ENCODE data around the gene WDR3.

Gene WDR3

GRCh38 chr1:118004312-118004711 is 74.8 kb downstream of the WDR3 start:
- peaks cover 11% of the 10 kb centered on the region for H3K4me1 ChIP-seq
- no peaks in the 10 kb centered on the region for H3K36me3 ChIP-seq (ENCODE audit: control insufficient read depth, insufficient read depth, low read length)
- no peak overlapping the region for H3K4me3 ChIP-seq (ENCODE audit: low read depth, low read length)
- no peaks in the 10 kb centered on the region for H3K79me2 ChIP-seq
- H3K4me2 ChIP-seq (ENCODE audit: low read length): no peak overlapping the region
- no peaks in the 10 kb centered on the region for H3K9me3 ChIP-seq (ENCODE audit: control insufficient read depth, low read length)
- no peak overlapping the region for H2AFZ ChIP-seq
- H3K9ac ChIP-seq: no peak overlapping the region
- TF ChIP-seq, protein P1, sequence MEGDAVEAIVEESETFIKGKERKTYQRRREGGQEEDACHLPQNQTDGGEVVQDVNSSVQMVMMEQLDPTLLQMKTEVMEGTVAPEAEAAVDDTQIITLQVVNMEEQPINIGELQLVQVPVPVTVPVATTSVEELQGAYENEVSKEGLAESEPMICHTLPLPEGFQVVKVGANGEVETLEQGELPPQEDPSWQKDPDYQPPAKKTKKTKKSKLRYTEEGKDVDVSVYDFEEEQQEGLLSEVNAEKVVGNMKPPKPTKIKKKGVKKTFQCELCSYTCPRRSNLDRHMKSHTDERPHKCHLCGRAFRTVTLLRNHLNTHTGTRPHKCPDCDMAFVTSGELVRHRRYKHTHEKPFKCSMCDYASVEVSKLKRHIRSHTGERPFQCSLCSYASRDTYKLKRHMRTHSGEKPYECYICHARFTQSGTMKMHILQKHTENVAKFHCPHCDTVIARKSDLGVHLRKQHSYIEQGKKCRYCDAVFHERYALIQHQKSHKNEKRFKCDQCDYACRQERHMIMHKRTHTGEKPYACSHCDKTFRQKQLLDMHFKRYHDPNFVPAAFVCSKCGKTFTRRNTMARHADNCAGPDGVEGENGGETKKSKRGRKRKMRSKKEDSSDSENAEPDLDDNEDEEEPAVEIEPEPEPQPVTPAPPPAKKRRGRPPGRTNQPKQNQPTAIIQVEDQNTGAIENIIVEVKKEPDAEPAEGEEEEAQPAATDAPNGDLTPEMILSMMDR (IDR thresholded peaks at IDR 0.05): no peak
- H3K27ac ChIP-seq: no peak overlapping the region
- H3K27me3 ChIP-seq (ENCODE audit: control insufficient read depth, insufficient read depth, low read length): no peaks in the 10 kb centered on the region

GRCh38 chr1:118007391-118007790 is 77.9 kb downstream of the WDR3 start:
- H3K4me1 ChIP-seq: peaks cover 16% of the 10 kb centered on the region
- no peaks in the 10 kb centered on the region for H3K79me2 ChIP-seq
- no peaks in the 10 kb centered on the region for H3K27me3 ChIP-seq (ENCODE audit: control insufficient read depth, insufficient read depth, low read length)
- H2AFZ ChIP-seq: peak overlapping the region; percentile 64
- H3K9ac ChIP-seq: no peak overlapping the region
- no peak overlapping the region for H3K4me2 ChIP-seq (ENCODE audit: low read length)
- TF ChIP-seq, protein P1 (IDR thresholded peaks at IDR 0.05): no peak
- no peak overlapping the region for H3K4me3 ChIP-seq (ENCODE audit: low read depth, low read length)
- H3K27ac ChIP-seq: peak overlapping the region; percentile 91
- H3K9me3 ChIP-seq (ENCODE audit: control insufficient read depth, low read length): no peaks in the 10 kb centered on the region
- no peaks in the 10 kb centered on the region for H3K36me3 ChIP-seq (ENCODE audit: control insufficient read depth, insufficient read depth, low read length)

DNA sequence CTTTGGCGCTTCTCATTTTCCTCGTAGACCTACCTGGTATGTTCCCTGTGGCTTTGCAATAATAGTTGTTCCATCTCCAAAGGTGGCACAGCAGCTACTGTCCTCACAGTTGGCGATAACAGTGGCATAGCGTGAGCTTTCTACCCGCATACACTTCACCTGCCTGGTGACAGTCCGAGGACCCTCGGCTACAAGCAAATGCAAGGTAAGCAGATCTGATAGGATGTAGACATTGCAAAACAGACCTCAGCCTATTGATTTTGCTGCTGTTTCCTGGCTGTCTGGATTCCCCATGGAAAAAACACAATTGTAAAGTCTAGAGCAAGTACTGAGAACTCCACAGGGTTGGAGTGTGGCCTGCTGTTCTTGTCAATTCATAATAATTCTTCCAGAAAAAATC is 78.5 kb downstream of the WDR3 start:
- Histone ChIP-seq H3K27me3 (ENCODE audit: control insufficient read depth, insufficient read depth, low read length) (no peaks in the 10 kb centered on the region), H3K4me1 (peaks cover 16% of the 10 kb centered on the region), H3K79me2 (no peaks in the 10 kb centered on the region), H3K36me3 (ENCODE audit: control insufficient read depth, insufficient read depth, low read length) (no peaks in the 10 kb centered on the region), H2AFZ (peak overlapping the region; percentile 64), H3K4me2 (ENCODE audit: low read length) (no peak overlapping the region), H3K4me3 (ENCODE audit: low read depth, low read length) (no peak overlapping the region), H3K27ac (peak overlapping the region; percentile 91), H3K9ac (no peak overlapping the region), H3K9me3 (ENCODE audit: control insufficient read depth, low read length) (no peaks in the 10 kb centered on the region)
- TF ChIP-seq, protein P1 (IDR thresholded peaks at IDR 0.05): no peak

- Histone ChIP-seq H3K4me3 (ENCODE audit: low read depth, low read length) (no peak overlapping the region), H3K9me3 (ENCODE audit: control insufficient read depth, low read length) (no peaks in the 10 kb centered on the region), H3K36me3 (ENCODE audit: control insufficient read depth, insufficient read depth, low read length) (no peaks in the 10 kb centered on the region), H3K4me1 (peaks cover 8% of the 10 kb centered on the region), H3K27ac (no peak overlapping the region), H3K9ac (no peak overlapping the region), H3K27me3 (ENCODE audit: control insufficient read depth, insufficient read depth, low read length) (no peaks in the 10 kb centered on the region), H3K4me2 (ENCODE audit: low read length) (no peak overlapping the region), H3K79me2 (no peaks in the 10 kb centered on the region), H2AFZ (no peak overlapping the region)
- TF ChIP-seq, protein P1 (IDR thresholded peaks at IDR 0.05): no peak
Observed at GRCh38 chr1:118012515-118013124, 83.1 kb downstream of the WDR3 start.

DNA sequence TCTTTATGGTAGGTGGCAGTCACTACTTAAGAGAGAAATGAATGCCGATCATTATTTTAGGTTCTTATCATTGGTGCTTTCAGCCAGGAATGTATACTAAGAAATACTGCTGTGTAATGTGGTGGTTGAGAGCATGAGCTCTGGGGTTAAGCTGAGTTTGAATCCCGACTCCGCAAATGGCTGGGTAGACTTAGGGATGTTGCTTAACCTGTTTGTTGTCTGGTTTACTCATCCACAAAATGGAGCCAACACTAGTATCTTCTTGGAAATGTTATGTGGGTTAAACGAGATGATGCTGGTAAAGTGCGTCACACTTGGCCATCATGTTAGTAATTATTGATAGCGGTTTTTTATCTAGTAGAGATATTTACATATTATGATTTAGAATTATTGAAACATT is 83.8 kb downstream of the WDR3 start:
- no peaks in the 10 kb centered on the region for H3K79me2 ChIP-seq

More for the DNA sequence above, 83.8 kb downstream of the WDR3 start:
- TF ChIP-seq, protein P1 (IDR thresholded peaks at IDR 0.05): no peak
- no peaks in the 10 kb centered on the region for H3K27me3 ChIP-seq (ENCODE audit: control insufficient read depth, insufficient read depth, low read length)
- H3K36me3 ChIP-seq (ENCODE audit: control insufficient read depth, insufficient read depth, low read length): no peaks in the 10 kb centered on the region
- H3K9me3 ChIP-seq (ENCODE audit: control insufficient read depth, low read length): no peaks in the 10 kb centered on the region
- H3K4me3 ChIP-seq (ENCODE audit: low read depth, low read length): no peak overlapping the region
- peaks cover 7% of the 10 kb centered on the region for H3K4me1 ChIP-seq
- no peak overlapping the region for H3K4me2 ChIP-seq (ENCODE audit: low read length)
- no peak overlapping the region for H3K9ac ChIP-seq
- no peak overlapping the region for H2AFZ ChIP-seq
- H3K27ac ChIP-seq: no peak overlapping the region
